GM23248 (cell line): ENCODE measurements around the gene ZNF503.

Experiments
- EZH2 ChIP-seq: fragments of 200-600 bp; sonication (generic); IDR thresholded peaks from 2 replicates; pipeline ENCODE4 v1.6.1; 2018; ENCODE audit warnings: antibody characterized with exemption, mild to moderate bottlenecking; ENCODE audit not compliant: insufficient read depth, poor library complexity, severe bottlenecking
- EZH2phosphoT487 ChIP-seq: fragments of 200-600 bp; sonication (generic); IDR thresholded peaks from 2 replicates; pipeline ENCODE4 v1.6.1; 2018; ENCODE audit warnings: antibody characterized with exemption, moderate library complexity, mild to moderate bottlenecking, low read depth; ENCODE audit not compliant: insufficient read depth

DNA sequence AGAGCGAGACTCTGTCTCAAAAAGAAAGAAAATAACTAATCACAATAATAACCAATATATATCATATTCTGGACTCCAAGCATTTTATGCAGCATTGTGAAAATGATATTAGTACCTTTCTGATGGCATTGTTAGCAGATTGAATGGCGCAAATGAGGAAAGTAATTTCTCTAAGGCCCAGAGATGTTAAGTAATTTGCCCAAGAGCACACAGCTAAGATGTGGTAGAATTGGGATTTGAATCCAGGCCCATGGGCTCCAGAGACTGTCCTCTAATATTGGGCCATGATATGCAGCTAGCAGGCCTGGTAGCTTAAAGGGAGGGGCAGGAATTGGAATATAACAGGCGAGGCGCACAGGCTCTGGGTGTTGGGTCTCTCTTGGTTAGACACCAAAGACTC is 44.1 kb downstream of the ZNF503 start:
- TF ChIP-seq EZH2phosphoT487 (no peak), EZH2 (no peak)
